Measurements from ENCODE around the gene FOXL1. TPM values are rescaled to one million over a fixed set of nuclear protein-coding genes. Genes with fewer than 3 reads are reported as not detected.
A peak's percentile ranks its signal among the peaks of the same experiment; 100 is the strongest.

The FOXL1 gene
- total RNA-seq, result 0.32 TPM
- long read RNA-seq, result 0 reads

DNA sequence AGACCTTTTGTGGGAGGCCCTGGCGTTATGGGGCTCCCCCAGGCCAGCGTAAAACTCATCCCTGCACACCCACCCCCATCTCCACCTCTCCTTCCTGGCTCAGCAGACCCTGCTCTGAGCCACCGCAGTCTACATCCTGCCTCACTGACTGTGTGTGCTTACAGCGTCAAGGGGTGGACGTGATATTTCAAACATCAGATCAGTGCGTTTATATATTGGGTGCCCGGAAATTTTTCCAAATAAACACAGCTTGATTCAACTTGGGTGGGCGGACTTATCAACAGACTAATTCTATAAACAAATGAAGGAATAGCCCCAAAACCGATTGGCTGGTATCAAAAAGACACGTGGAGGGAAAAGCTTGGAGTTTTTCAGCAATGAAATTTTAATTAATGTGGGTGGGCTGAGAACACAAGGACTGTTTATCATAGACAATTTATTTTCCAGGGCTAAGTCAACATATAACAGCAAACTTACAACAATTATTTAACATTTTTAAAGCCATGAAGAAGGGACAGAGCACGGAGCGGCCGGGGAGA, at the start of gene FOXL1:
Gene FOXL1, plus strand, starts transcription at position 489 of the 539 bp plus-strand sequence. CDS start 175 bp downstream, outside the sequence.
- intact Hi-C loops (cut with micrococcal nuclease), result loop anchor here (10.0 kb wide), 1 partner anchor 177 kb away; no protein-coding TSS in a partner anchor
- ATAC-seq (peak; percentile 18), DNase-seq (no peak)

DNA sequence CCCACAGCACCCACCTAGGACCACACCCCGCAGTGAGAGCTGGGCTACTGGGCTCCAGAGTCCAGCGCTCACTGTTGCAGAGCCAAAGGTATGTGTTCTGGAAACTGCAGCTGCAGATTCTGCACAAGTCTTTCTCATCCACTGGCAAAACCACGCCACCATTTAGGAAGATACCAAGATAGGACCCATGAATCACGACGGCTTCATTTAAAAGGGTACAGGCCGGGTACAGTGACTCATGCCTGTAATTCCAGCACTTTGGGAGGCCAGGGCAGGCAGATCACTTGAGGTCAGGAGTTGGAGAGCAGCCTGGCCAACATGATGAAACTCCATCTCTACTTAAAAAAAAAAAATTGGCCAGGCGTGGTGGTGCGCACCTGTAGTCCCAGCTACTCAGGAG, 49.2 kb upstream of the FOXL1 start:
- peak; percentile 6 for DNase-seq
- no peak for ATAC-seq
- intact Hi-C loops (cut with micrococcal nuclease), result no loop called here

DNA sequence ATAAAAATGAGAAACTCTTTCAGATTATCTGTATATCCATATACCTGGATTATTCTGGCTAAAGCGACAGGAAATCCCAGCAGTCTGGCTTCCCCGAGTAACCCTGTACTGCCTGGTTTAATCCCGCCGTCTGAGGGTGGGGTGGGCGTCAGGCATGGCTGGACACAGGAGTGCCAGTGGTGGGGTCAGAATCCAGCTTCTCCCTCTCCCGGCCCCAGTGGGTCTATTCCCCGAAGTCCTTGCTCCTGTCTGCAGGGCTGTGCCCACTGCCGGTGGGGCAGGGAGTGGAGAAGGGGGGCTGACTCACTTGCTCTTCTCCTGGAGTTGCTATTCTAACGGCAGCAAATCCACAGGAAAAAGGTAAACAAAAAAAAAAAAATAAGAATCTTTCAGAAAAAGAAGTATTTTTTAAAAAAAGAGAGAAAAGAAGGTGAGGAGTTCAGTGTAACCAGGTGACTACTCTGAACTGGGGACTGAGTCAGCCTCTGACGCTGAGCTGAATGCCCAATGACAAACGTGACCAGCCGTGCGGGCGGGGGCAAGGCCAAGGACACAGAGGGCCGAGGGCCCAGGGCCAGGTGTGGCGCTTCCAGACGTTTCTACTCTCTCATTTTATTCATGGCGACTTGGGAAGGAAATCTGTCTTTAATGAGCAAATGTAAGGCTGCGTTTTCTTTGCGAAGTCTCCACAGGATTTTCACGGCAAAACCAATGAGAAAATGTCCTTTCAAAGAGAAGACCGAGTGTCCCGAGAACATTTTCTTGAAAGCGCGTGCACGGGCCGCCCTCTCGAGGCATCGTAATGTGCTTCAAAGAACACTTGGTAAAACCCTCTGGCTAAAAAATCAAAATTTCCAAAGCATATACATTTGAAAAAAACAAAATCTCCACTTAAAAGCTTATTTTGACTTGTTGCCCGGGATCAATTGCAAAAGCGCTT, 47.8 kb upstream of the FOXL1 start:
- intact Hi-C loops (cut with micrococcal nuclease), result no loop called here
- no peak for ATAC-seq

DNA sequence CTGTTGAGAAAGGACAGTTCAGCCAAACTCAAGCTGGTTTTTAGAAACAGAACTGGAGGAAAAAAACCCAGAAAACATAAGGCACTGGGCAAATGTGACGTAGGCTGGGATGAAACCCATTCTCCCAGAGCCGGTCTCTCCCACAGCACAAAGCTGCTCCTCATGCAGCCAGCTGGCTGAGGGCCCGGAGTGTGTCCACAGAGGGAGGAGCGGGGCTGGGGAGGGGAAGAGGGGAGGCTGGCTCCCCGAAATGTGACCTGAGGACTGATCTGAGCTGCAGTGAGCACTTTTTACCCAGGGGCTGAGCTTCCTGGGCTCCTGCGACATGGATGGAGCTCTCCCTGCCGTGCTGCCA, 47.2 kb upstream of the FOXL1 start:
- peak; percentile 73 for ATAC-seq
- intact Hi-C loops (cut with micrococcal nuclease), result no loop called here
- peak; percentile 77 for DNase-seq

More for the DNA sequence above, 47.8 kb upstream of the FOXL1 start:
- DNase-seq, result peak; percentile 22

DNA sequence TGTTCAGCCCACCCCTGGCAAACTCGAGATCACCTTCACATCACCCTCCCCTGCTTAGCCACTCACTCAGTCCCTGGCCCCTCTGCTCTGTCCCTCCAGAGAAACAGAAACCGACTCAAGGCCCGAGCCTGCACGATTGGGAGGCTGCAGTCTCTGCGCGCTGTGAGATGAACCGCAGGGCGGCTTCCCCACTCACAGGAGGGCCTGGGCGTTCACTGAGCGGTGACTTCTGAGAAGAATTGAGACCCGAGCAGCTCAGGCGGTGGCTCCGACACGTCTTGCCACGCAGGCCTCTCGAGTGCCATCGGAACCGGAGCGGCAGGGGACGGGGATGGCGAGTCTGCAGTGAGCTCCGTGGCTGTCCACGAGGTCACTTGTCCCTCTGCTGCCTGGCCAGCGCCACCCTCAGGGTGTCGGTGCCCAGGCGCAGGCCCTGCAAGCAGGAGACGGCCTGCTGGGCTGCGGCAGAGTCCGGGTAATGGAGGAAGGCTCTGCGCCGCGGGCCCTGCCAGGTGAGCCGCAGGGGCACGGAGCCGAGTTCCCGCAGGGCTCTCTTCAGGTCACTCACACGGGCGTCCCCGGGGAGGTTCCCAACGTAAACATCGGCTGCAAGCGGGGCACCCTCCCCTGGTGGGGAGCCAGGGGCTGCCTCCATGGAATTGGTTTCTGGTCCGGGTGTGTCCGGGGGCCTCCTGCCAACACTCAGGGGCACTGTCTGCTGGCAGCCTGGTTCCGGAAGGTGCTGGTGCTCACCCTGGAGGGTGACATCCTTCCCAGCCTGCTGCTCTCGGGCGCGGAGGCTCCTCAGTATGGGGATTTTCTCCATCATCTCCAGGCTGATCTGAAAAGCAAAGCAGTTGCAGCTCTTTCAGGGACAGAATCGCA, 46.5 kb upstream of the FOXL1 start:
- no peak for ATAC-seq
- intact Hi-C loops (cut with micrococcal nuclease), result no loop called here
- DNase-seq, result peak; percentile 32

DNA sequence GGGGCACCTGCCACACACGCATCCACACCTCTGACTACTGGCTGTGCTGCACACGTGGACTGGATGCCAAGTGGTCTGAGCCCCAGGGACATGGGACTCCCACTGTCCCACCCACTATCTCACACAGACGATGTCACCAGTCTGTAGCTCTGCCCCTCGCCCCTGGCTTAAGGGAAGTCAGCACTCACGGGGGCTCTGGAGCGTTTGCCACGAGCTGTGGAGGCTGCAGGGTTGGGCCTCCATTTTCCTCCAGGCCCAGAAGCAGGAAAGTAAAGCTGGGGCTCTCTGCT, 45.9 kb upstream of the FOXL1 start:
- DNase-seq (no peak), ATAC-seq (no peak)
- intact Hi-C loops (cut with micrococcal nuclease), result no loop called here

DNA sequence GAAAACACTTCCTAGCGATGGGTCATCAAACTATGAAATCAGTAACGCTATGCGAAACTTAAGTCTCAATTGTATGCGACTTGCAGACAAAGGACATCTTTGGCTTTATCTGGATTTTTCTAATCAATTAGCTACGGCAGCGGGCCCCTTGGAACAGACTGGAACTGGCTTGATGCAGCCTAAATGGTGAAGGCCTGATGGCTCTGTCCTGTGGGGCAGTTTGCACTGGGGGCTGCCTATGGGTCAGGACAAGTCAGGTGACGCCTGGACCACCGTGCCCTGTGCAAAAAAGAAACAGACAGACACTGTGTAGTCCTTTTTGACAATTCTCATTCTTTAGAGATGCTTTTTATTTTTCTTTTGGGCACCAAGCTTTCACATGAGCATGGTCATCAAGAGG, 45.3 kb upstream of the FOXL1 start:
- ATAC-seq (no peak), DNase-seq (peak; percentile 0)
- intact Hi-C loops (cut with micrococcal nuclease), result no loop called here

DNA sequence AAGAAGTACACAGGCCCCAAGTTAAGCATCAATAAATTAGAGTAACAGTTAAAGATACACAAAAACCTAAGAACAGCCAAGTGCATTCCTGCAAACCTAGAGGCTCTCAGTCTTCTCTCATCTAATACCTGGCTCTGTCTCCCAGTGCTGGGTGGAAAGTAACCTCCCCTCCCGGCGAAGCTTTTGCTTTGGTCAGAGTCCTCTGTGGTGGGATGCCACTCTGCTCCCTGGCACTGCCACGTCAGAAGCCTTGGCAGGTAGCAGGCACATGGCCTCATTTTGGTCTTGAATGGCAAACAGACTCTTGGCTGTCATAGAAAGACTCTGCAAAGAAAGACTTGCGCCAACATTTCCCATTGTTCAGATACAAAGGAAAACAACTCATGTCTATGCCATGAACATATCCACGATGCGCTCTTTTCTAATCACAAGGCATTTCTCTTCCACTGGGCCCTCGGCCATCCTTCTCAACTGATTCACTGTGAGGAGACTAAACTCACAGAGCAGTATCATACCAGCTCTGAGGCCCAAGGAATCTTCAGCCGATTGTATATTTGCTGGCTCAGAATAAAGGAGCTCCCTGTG, 44.5 kb upstream of the FOXL1 start:
- ATAC-seq (no peak), DNase-seq (no peak)
- intact Hi-C loops (cut with micrococcal nuclease), result no loop called here

DNA sequence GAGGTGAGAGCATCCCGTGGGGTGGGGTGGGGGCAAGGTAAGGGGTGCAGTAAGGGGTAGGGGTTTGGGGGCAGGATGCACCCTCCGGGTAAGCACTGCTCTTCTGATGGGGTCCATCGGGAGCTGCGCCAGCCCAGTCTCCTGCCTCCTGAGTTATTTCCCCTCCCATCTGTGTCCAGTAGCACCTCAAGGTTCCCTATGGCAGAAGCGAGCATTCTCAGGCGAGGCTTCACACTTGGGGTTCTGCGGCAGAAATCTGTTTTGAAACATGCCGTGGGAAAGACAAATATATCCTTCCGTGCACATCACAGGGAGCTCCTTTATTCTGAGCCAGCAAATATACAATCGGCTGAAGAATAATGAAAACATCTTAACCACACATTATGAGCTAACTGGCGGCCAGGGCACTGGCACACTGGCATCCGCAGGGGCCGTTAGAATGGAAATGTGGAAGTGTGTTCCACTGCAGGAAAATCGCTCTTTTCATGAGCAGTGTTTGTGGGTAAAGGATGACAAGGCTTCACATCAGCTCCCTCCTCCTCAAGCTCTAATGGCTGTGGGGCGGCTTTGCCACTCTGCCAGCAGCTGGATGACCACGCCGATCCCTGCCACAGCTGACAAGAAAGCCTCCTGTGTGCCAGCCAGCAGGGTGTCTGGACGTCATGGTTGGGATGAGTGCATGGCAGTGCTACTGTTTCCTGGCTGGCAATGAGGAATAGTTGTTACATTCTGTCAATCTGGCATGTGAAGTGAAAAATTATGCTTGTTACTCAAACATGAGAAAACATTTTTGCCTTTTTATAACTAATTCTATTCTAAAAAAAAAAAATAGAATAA, 43.4 kb upstream of the FOXL1 start:
- peak; percentile 37 for DNase-seq
- peak; percentile 65 for ATAC-seq

DNA sequence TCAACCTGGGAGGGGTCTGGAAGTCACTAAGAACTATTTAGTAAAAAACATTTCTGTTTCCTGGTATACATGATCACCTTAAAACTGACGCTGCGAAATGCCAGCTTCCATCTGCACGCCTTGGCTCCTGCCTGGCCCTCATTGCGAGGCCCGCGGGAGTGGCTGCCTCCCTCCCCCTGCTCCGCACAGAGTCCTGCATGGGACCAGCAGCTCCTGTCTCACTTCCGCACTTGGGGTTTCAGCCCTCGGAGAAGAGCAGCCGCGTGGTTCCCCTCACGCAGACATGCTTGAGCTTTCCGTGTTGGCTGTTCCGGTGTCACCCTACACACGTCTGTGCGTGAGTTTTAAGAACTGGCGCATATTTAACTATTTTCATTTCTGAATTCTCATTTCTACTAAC, 41.7 kb upstream of the FOXL1 start:
- peak; percentile 3 for DNase-seq
- intact Hi-C loops (cut with micrococcal nuclease), result no loop called here
- ATAC-seq, result no peak

More for the DNA sequence above, 43.4 kb upstream of the FOXL1 start:
- intact Hi-C loops (cut with micrococcal nuclease), result no loop called here

DNA sequence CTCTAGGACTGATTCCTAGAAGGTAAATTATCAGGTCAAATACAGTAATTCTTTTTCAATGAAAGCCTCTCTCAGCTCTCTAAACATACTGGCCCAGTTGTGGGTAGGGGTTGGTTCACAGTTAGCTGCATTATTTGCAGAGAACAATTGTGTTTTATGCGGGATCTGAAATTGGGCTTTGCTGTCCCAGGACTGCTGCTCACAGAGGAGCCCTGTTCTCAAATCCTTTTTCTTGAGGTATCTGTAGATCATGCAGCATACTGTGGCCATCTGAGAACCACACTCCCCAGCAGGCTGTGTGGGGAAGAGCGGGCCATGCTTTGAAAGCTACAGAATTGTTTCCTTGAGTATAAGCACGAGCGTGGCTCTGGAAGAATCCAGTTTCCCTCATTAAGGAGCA, 40.9 kb upstream of the FOXL1 start:
- DNase-seq (no peak), ATAC-seq (no peak)
- intact Hi-C loops (cut with micrococcal nuclease), result no loop called here

DNA sequence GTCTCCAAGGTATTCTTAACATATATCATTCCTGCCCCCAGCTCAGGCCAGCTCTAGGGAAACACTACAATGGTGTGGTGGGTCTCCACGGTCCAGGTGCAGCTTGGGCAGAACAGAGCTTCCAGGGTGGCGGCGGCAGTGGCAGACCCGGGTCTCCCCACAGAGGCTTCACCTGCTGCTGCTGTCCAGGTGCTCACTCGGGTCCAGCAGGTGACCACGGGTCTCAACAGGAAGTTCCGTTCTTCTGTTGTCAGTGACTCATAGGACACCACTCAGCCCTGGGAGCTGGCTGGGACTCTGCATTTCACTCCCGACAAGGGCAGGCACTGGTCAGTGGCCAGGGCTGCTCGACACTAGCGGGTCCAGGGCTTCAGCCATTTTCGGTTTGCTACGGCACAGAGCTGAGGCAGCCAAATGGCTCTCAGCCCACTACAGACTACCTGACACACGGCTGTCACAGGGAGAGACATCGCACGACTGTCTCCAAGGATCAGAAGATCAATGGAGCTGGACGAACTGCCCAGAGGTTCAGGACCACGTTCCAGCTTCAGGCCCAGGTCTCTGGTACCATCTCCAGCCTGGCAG, 40.1 kb upstream of the FOXL1 start:
- intact Hi-C loops (cut with micrococcal nuclease), result no loop called here
- no peak for DNase-seq
- ATAC-seq, result no peak

DNA sequence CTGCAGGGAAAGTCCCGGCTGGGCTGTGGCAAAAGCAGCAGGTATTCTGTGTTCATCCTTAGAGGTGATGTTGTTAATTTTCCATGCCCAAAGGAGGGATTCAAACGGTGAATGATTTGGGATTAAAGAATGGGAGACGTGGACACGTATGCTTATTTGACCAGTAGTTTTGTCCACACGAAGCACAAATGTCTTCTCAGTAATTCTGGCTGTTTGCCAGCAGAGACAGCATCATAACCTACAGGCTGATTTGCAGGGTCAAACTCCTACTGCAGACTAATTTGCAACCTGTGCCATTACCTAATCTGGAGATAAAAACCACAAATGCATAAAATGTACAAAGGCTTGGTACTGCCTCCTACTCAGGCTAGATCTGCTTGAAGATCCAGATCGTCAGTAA, 37.5 kb upstream of the FOXL1 start:
- DNase-seq (no peak), ATAC-seq (no peak)
- intact Hi-C loops (cut with micrococcal nuclease), result no loop called here

DNA sequence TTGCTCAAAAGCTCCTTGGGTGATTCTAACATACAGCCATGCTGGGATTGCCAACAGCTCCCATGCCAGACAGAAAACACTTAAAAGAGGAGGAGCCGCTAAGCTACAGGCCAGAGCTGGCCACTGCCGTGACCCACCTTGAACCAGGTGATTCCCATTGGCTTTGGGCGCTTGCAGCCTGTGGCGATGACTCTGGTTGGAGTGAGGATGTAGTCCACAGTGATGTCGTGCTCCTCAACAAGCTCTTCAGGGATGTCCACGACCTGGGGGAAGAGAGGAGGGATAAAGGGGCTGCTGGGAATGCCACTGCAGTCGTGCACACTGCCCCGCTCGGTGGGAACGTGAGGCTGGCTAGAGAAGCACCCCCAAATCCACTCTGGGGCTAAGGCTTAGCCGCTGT, 36.8 kb upstream of the FOXL1 start:
- DNase-seq (no peak), ATAC-seq (no peak)
- intact Hi-C loops (cut with micrococcal nuclease), result no loop called here

DNA sequence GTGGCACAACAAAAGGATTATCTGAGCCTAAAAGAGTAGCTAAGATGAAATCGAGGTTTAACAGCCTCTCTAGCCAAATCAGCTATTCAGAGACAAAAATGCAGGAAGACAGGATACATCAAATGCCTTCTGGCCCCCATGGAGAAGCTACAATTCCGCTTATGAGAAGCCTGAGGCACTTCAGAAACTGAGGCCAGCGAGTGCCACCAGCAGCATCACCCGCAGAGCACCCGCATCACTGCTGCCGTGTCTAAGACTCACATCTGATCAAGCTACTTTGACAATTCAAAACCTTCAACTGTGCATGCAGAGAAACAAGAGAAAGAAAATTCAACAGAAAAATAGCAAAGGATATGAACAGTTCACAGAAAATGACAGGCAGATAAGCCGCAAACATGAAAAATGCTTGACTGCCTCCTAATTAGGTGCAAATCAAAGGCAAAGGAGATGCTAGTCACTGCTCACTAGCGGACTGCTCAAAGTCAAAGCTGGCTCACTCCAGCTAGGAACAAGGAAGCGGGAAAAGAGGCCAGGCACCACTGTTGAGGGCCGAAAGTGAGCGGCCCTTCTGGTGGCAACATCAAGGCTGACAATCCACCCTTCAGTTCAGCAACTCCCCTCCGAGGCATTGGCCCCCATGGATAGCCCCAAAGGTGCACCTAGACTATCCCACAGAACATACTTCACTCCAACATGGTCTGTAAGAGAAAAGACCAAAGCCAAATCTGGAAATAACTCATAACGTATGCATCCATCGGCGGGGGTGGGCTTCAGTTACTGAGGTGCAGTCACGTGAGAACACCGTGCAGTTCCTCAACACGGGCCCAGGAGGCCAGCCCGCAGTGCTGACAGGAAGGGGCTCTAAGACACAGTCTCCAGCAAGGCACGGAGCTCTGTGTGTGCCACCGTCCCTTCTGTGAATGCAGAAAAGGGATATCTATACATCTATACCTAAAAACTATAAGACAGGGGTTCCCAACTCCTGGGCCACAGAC, 35.3 kb upstream of the FOXL1 start:
- no peak for DNase-seq
- intact Hi-C loops (cut with micrococcal nuclease), result no loop called here
- ATAC-seq, result no peak

DNA sequence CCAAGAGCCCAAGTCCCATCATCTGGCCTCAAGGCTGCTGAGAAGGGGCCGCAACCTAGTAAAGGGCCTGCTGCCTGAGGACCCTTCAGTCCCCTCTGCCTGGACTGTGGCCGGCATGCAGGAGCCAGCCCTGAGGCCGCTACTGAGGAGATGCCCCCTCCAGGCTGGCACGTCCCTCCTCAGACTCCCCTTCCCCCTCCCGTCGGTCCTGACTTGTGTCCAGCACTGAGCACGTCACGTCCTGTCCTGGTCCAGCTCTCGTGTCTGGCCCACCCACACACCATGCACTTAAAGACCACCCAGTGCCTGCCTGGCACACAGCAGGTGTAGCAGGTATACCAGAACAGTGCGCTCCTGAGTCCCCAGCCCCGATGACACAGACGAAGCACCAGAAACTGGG, 32.9 kb upstream of the FOXL1 start:
- intact Hi-C loops (cut with micrococcal nuclease), result no loop called here
- DNase-seq (no peak), ATAC-seq (no peak)

DNA sequence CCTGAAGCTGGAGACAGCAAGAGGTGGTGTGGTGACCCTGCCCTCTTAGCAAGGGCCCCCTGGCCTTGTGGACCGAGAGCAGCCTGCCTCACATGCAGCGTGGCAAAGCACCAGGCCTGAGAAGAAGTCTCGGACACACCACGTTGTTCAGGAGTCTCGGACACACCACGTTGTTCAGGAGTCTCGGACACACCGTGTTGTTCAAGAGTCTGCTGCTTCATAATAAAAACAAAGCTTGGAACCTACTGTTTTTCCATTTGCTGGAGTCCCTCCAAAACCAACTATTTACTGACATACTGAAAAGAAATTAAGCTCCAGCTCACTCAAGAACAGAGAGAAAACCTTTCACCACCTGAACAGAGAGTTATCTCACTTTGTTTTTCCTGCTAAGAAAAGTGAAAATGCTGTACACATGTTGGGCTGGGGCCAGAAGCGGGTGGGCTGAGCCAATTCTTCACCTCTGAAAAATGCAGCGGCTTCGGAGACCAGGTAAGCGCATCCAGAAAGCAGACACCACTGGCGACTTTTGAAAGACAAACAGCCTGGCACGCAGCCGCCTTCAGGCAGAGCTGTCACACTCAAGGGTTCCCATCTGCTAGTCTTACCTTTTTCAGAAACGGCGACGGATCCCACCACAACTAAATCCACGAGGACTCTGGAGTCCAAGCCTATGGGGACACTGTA, 32.3 kb upstream of the FOXL1 start:
- no peak for ATAC-seq
- intact Hi-C loops (cut with micrococcal nuclease), result no loop called here
- DNase-seq, result no peak
